ENCODE results near the gene NELFA. TPM values are rescaled to one million over a fixed set of nuclear protein-coding genes. Genes with fewer than 3 reads are reported as not detected.

The NELFA gene
- total and polyA plus RNA-seq, 2 of the 13 experiments (the other 11 are each of a cell fraction or from before 2014, with no cell fraction given): 13.3 to 18.5 TPM

DNA sequence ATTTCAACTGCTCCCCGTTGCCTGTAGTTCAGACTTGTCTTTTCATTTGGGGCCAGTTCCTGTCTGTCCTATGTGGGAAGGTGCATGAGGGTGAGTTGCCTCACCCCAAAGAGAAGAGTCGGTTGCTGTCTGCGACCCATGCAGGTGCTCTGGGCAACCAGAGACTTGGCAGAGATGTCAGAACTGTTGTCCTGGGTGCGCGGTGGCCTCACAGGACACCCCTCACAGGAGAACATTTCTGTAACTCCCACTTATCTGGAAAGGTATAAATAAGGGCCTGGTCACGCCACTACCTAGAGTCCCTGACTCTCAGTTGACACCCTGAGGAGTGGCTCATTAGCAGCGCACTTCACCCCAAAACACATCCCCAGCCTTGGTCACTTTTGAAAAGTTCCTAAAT is 40.6 kb upstream of the NELFA start:
- ATAC-seq: no peak
- 64% methylated on average over 7 of the region's 7 CpGs for WGBS (ENCODE audit: low lambda C conversion rate)
- CTCF ChIA-PET (ENCODE audit: low intra/inter-chr PET ratio, low total read pairs): no interaction called here
- no TSS peak for BruUV-seq (replicated peaks)
- intact Hi-C loops (cut with micrococcal nuclease; ENCODE audit: unreplicated experiment) (no loop called here), in situ Hi-C loops (cut with HindIII; ENCODE audit: extremely low pct_ligation_motif_present, low pct_unique_long_range_greater_than_20kb) (no loop called here)
- Histone ChIP-seq H3K9ac (ENCODE audit: insufficient read depth, low read depth, low read length) (no peak overlapping the region), H3K4me3 (replicated peaks in 1 of 3; ENCODE audit: insufficient read depth in 1 of 3, low read depth in 2 of 3, low read length in 3 of 3) (no peak overlapping the region), H3K36me3 (replicated peaks in 1 of 2; ENCODE audit: control insufficient read depth in 1 of 2, insufficient read depth in 2 of 2, low read length in 2 of 2) (no peaks in the 10 kb centered on the region), H3K27me3 (ENCODE audit: control insufficient read depth in 1 of 2, insufficient read depth in 2 of 2, low read length in 2 of 2) (peaks cover 1 to 20% of the 10 kb centered on the region in 2 experiments; a peak in 3 of 5 replicates), H3K79me2 (ENCODE audit: insufficient read depth, low read length) (no peaks in the 10 kb centered on the region), H3K27ac (ENCODE audit: extremely low read length, insufficient read depth, low read length) (no peak overlapping the region), H3K4me2 (ENCODE audit: low read depth, low read length) (no peak overlapping the region), H3K4me1 (ENCODE audit: insufficient read depth, low read length) (no peaks in the 10 kb centered on the region), H2AFZ (ENCODE audit: low read length) (no peak overlapping the region), H4K20me1 (ENCODE audit: insufficient read depth, low read length) (no peaks in the 10 kb centered on the region), H3K9me3 (ENCODE audit: low read length) (no peaks in the 10 kb centered on the region)
- DNase-seq (ENCODE audit: low spot score): no peak
- no peak for FAIRE-seq
- POLR2A ChIA-PET: no interaction called here
- TF ChIP-seq KDM2A (CRISPR knock-in tag; IDR thresholded peaks at IDR 0.05; ENCODE audit: borderline replicate concordance, low read depth): no peak
- TF ChIP-seq HDAC1 (CRISPR knock-in tag; IDR thresholded peaks at IDR 0.05): no peak
- no peak for TF ChIP-seq XRCC5 (optimal IDR thresholded peaks at IDR 0.05; ENCODE audit: low read length)
- TF ChIP-seq, protein P1, sequence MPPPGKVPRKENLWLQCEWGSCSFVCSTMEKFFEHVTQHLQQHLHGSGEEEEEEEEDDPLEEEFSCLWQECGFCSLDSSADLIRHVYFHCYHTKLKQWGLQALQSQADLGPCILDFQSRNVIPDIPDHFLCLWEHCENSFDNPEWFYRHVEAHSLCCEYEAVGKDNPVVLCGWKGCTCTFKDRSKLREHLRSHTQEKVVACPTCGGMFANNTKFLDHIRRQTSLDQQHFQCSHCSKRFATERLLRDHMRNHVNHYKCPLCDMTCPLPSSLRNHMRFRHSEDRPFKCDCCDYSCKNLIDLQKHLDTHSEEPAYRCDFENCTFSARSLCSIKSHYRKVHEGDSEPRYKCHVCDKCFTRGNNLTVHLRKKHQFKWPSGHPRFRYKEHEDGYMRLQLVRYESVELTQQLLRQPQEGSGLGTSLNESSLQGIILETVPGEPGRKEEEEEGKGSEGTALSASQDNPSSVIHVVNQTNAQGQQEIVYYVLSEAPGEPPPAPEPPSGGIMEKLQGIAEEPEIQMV (CRISPR knock-in tag; IDR thresholded peaks at IDR 0.05; ENCODE audit: low read depth): no peak
- TF ChIP-seq, protein P2, sequence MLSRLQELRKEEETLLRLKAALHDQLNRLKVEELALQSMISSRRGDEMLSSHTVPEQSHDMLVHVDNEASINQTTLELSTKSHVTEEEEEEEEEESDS (CRISPR knock-in tag; IDR thresholded peaks at IDR 0.05; ENCODE audit: borderline replicate concordance): no peak
- TF ChIP-seq CENPX (CRISPR knock-in tag; IDR thresholded peaks at IDR 0.05): no peak
- TF ChIP-seq, protein P3, sequence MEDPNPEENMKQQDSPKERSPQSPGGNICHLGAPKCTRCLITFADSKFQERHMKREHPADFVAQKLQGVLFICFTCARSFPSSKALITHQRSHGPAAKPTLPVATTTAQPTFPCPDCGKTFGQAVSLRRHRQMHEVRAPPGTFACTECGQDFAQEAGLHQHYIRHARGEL (CRISPR knock-in tag; IDR thresholded peaks at IDR 0.05): no peak
- no peak for TF ChIP-seq ZNF781 (CRISPR knock-in tag; IDR thresholded peaks at IDR 0.05; ENCODE audit: borderline replicate concordance, not compliant biosample characterization)
